Hepatocyte (in vitro differentiated cells): ENCODE results near the gene KLHL3. TPM values are rescaled to one million over a fixed set of nuclear protein-coding genes. Genes with fewer than 3 reads are reported as not detected.

Experiments used
- DNase-seq: peaks from one replicate; pipeline ENCODE4 v3.0.0-alpha.2; 2016; ENCODE audit warnings: low spot score
- H2AFZ ChIP-seq: fragments of 200-600 bp; sonication (generic); 2 replicates; pipeline ENCODE4 v1.6.0; 2016; ENCODE audit warnings: antibody characterized with exemption, mild to moderate bottlenecking
- H3K27ac ChIP-seq: fragments of 200-600 bp; sonication (generic); 2 replicates; pipeline ENCODE4 v1.5.1; 2016; ENCODE audit warnings: mild to moderate bottlenecking
- H3K27me3 ChIP-seq: fragments of 200-600 bp; sonication (generic); 2 replicates; pipeline ENCODE4 v1.6.1; 2016
- H3K36me3 ChIP-seq: fragments of 200-600 bp; sonication (generic); replicated peaks from 2 replicates; pipeline ENCODE4 v1.5.1; 2016; ENCODE audit warnings: low read depth; ENCODE audit not compliant: insufficient read depth
- H3K4me1 ChIP-seq: fragments of 200-600 bp; sonication (generic); 2 replicates; pipeline ENCODE4 v1.5.1; 2016; ENCODE audit warnings: mild to moderate bottlenecking, moderate library complexity; ENCODE audit not compliant: insufficient read depth
- H3K4me2 ChIP-seq: fragments of 200-600 bp; sonication (generic); 2 replicates; pipeline ENCODE4 v1.6.0; 2016
- H3K4me3 ChIP-seq: fragments of 200-600 bp; sonication (generic); 2 replicates; pipeline ENCODE4 v1.5.1; 2016; ENCODE audit warnings: mild to moderate bottlenecking
- H3K79me2 ChIP-seq: fragments of 200-600 bp; sonication (generic); 2 replicates; pipeline ENCODE4 v1.6.0; 2017; ENCODE audit warnings: mild to moderate bottlenecking
- H3K9me2 ChIP-seq: fragments of 200-600 bp; sonication (generic); replicated peaks from 2 replicates; pipeline ENCODE4 v1.6.0; 2017; ENCODE audit warnings: mild to moderate bottlenecking; ENCODE audit not compliant: insufficient read depth
- H3K9me3 ChIP-seq: fragments of 200-600 bp; sonication (generic); 2 replicates; pipeline ENCODE4 v1.5.1; 2016; ENCODE audit warnings: low read depth, mild to moderate bottlenecking
- H4K20me1 ChIP-seq: fragments of 200-600 bp; sonication (generic); 2 replicates; pipeline ENCODE4 v1.6.0; 2016; ENCODE audit warnings: mild to moderate bottlenecking; ENCODE audit not compliant: insufficient read depth, poor library complexity, severe bottlenecking
- EZH2 ChIP-seq: fragments of 200-600 bp; sonication (generic); IDR thresholded peaks from 2 replicates; pipeline ENCODE4 v1.6.1; 2016; ENCODE audit warnings: antibody characterized with exemption, mild to moderate bottlenecking, borderline replicate concordance
- EZH2phosphoT487 ChIP-seq: fragments of 200-600 bp; sonication (generic); IDR thresholded peaks from one replicate; pipeline ENCODE4 v1.6.1; 2018; ENCODE audit warnings: antibody characterized with exemption, mild to moderate bottlenecking, low read depth, moderate library complexity; ENCODE audit not compliant: unreplicated experiment, severe bottlenecking
- WGBS: methylation state at CpG from one replicate; pipeline ENCODE4 v1.1.6; 2016; ENCODE audit warnings: low lambda C conversion rate; ENCODE audit errors: missing lambda C conversion rate; 5-methylcytosine and 5-hydroxymethylcytosine counted together
- polyA plus RNA-seq: library from polyadenylated mRNA; unstranded; fragments of >200 nt; fragmentation: Nextera tagmentation; extraction: Ambion mirVana; gene quantifications from 2 replicates; pipeline ENCODE4 v1.2.1, GENCODE V29; 2016
- total RNA-seq: library from RNA; depleted of rRNA; stranded (reverse); fragments of >200 nt; gene quantifications from 2 replicates; pipeline ENCODE4 v1.2.3, GENCODE V29; 2014
- TF ChIP-seq, protein P1 (sequence below): fragments of 200-600 bp; sonication (generic); IDR thresholded peaks from 2 replicates; pipeline ENCODE4 v1.5.1; 2016; ENCODE audit warnings: antibody characterized with exemption, mild to moderate bottlenecking; ENCODE audit not compliant: poor library complexity

The KLHL3 gene
- total and polyA plus RNA-seq, 2 experiments from 2014 or later: 1.4 to 5.3 TPM

DNA sequence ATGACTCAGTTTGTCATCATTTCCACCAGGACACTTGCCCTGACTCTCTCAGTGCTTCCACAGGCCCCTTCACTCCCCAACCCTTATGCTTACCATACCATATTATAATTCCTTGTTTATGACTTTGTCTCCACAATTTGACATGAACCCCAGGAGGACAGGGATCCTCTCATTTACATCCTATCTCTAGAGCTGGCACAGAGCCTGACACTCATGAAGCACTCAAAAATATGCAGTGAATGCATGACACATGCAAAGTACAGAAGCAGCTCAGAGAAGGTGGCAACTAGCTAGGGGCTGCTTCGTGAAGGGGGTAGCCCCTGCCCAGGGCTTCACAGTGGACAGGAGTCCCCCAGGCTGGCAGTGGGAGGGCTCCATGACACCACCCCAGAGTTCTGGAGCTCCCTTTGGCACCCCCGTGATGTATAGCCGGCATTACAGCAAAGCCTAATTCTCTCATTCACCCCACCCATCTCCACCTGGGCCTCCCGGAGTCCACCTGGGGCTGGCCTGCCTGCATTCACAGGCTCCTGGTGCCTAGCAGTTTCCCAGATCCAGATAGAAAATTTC lies 124.8 kb downstream of the KLHL3 start:
- H2AFZ ChIP-seq: no peak overlapping the region
- H3K9me2 ChIP-seq: no peaks in the 10 kb centered on the region
- H3K36me3 ChIP-seq: no peaks in the 10 kb centered on the region
- H3K4me3 ChIP-seq: no peak overlapping the region
- no peak for DNase-seq
- no peaks in the 10 kb centered on the region for H4K20me1 ChIP-seq
- H3K4me2 ChIP-seq: no peak overlapping the region
- TF ChIP-seq, protein P1, sequence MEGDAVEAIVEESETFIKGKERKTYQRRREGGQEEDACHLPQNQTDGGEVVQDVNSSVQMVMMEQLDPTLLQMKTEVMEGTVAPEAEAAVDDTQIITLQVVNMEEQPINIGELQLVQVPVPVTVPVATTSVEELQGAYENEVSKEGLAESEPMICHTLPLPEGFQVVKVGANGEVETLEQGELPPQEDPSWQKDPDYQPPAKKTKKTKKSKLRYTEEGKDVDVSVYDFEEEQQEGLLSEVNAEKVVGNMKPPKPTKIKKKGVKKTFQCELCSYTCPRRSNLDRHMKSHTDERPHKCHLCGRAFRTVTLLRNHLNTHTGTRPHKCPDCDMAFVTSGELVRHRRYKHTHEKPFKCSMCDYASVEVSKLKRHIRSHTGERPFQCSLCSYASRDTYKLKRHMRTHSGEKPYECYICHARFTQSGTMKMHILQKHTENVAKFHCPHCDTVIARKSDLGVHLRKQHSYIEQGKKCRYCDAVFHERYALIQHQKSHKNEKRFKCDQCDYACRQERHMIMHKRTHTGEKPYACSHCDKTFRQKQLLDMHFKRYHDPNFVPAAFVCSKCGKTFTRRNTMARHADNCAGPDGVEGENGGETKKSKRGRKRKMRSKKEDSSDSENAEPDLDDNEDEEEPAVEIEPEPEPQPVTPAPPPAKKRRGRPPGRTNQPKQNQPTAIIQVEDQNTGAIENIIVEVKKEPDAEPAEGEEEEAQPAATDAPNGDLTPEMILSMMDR: no peak
- TF ChIP-seq EZH2: no peak
- no peak for TF ChIP-seq EZH2phosphoT487
- WGBS: 81% methylated on average over 4 of the region's 4 CpGs
- H3K79me2 ChIP-seq: no peaks in the 10 kb centered on the region
- no peaks in the 10 kb centered on the region for H3K9me3 ChIP-seq
- no peak overlapping the region for H3K27ac ChIP-seq
- H3K27me3 ChIP-seq: peaks cover 8% of the 10 kb centered on the region
- H3K4me1 ChIP-seq: no peaks in the 10 kb centered on the region

- Histone ChIP-seq H4K20me1 (no peaks in the 10 kb centered on the region), H3K4me2 (no peak overlapping the region), H3K9me3 (no peaks in the 10 kb centered on the region), H3K27me3 (peaks cover 8% of the 10 kb centered on the region), H3K27ac (no peak overlapping the region), H3K4me1 (no peaks in the 10 kb centered on the region), H2AFZ (no peak overlapping the region), H3K4me3 (no peak overlapping the region), H3K36me3 (no peaks in the 10 kb centered on the region), H3K9me2 (no peaks in the 10 kb centered on the region), H3K79me2 (no peaks in the 10 kb centered on the region)
- DNase-seq: no peak
- TF ChIP-seq EZH2phosphoT487 (no peak), EZH2 (no peak)
- TF ChIP-seq, protein P1: no peak
- 92% methylated on average over 4 of the region's 4 CpGs for WGBS
Observed at GRCh38 chr5:137610598-137610997, 125.3 kb downstream of the KLHL3 start.

- Histone ChIP-seq H3K4me2 (no peak overlapping the region), H3K27ac (no peak overlapping the region), H3K4me3 (no peak overlapping the region), H3K9me2 (no peaks in the 10 kb centered on the region), H3K36me3 (no peaks in the 10 kb centered on the region), H3K27me3 (peaks cover 8% of the 10 kb centered on the region), H2AFZ (no peak overlapping the region), H3K79me2 (no peaks in the 10 kb centered on the region), H3K9me3 (no peaks in the 10 kb centered on the region), H4K20me1 (no peaks in the 10 kb centered on the region), H3K4me1 (no peaks in the 10 kb centered on the region)
- 89% methylated on average over 2 of the region's 2 CpGs for WGBS
- no peak for DNase-seq
- TF ChIP-seq EZH2phosphoT487 (no peak), EZH2 (no peak)
- TF ChIP-seq, protein P1: no peak
Observed at GRCh38 chr5:137609127-137609526, 126.8 kb downstream of the KLHL3 start.

DNA sequence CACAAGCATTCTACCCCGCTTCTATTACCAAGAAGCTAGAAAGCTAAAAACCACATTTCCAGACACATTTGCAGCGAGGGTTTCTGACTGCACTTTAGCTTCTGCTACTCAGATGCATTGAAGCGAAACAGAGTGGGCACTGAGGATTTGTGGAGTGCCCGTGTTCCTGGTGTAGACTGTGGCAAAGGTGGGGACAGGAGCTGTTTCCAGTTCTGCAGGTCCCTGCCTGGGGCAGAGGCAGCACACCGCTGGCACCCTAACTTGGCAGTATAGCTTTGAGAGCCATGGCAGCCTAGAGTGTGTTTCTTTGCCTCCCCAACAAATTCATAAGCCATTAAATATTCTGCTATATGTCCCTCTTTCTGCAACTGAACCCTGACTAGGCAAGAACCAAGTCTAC lies 128.1 kb downstream of the KLHL3 start:
- H3K27me3 ChIP-seq: peaks cover 15% of the 10 kb centered on the region
- no peaks in the 10 kb centered on the region for H3K9me3 ChIP-seq
- H3K4me3 ChIP-seq: no peak overlapping the region
- H3K27ac ChIP-seq: no peak overlapping the region
- no peaks in the 10 kb centered on the region for H4K20me1 ChIP-seq
- no peak for DNase-seq
- H2AFZ ChIP-seq: no peak overlapping the region
- H3K4me1 ChIP-seq: no peaks in the 10 kb centered on the region
- H3K4me2 ChIP-seq: no peak overlapping the region
- H3K36me3 ChIP-seq: no peaks in the 10 kb centered on the region
- TF ChIP-seq EZH2 (no peak), EZH2phosphoT487 (no peak)
- TF ChIP-seq, protein P1: no peak
- H3K9me2 ChIP-seq: no peaks in the 10 kb centered on the region
- 85% methylated on average over 5 of the region's 5 CpGs for WGBS
- no peaks in the 10 kb centered on the region for H3K79me2 ChIP-seq
